ENCODE data around the gene GARNL3. TPM values are rescaled to one million over a fixed set of nuclear protein-coding genes. Genes with fewer than 3 reads are reported as not detected.

Gene GARNL3
- total RNA-seq, 1 donor from 2014 or later, result 32.0 TPM

DNA sequence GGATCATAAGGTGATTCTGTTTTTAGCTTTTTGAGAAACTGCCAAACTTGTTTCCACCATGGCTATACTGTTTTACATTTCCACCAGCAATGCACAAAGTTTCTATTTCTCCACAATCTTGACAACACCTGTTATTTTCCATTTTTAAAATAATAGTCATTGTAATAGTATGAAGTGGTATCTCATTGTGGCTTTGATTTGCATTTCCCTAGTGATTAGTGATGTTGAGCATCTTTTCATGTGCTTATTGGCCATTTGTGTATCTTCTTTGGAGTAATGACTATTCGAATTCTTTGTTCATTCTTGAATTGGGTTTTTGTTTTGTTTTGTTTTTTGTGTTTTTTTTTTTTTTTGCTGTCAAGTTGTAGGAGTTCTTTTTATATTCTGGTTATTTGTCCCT is 4.9 kb downstream of the GARNL3 start:
- Histone ChIP-seq H2AFZ (replicated peaks) (no peak overlapping the region), H3K4me1 (peaks cover 4% of the 10 kb centered on the region), H3K9ac (no peak overlapping the region), H3K9me3 (ENCODE audit: low read depth) (no peaks in the 10 kb centered on the region), H3K27ac (no peak overlapping the region), H3K4me3 (no peak overlapping the region), H4K20me1 (ENCODE audit: low read depth) (no peaks in the 10 kb centered on the region), H3K4me2 (no peak overlapping the region), H3F3A (ENCODE audit: low read depth) (no peaks in the 10 kb centered on the region), H3K27me3 (no peaks in the 10 kb centered on the region), H3K36me3 (no peaks in the 10 kb centered on the region), H3K79me2 (ENCODE audit: low read depth) (no peaks in the 10 kb centered on the region)
- DNase-seq (ENCODE audit: low spot score), result no peak
- peaks cover 3% of the 10 kb centered on the region for H3K36me3 Mint-ChIP-seq
- H3K27ac Mint-ChIP-seq, result no peak overlapping the region
- H3K4me1 Mint-ChIP-seq, result peaks cover 9% of the 10 kb centered on the region
- no peak overlapping the region for H3K4me3 Mint-ChIP-seq
- no peak for TF ChIP-seq EZH2 (IDR thresholded peaks at IDR 0.05)
- TF ChIP-seq EZH2phosphoT487 (IDR thresholded peaks at IDR 0.05), result no peak
- TF ChIP-seq, protein P1, sequence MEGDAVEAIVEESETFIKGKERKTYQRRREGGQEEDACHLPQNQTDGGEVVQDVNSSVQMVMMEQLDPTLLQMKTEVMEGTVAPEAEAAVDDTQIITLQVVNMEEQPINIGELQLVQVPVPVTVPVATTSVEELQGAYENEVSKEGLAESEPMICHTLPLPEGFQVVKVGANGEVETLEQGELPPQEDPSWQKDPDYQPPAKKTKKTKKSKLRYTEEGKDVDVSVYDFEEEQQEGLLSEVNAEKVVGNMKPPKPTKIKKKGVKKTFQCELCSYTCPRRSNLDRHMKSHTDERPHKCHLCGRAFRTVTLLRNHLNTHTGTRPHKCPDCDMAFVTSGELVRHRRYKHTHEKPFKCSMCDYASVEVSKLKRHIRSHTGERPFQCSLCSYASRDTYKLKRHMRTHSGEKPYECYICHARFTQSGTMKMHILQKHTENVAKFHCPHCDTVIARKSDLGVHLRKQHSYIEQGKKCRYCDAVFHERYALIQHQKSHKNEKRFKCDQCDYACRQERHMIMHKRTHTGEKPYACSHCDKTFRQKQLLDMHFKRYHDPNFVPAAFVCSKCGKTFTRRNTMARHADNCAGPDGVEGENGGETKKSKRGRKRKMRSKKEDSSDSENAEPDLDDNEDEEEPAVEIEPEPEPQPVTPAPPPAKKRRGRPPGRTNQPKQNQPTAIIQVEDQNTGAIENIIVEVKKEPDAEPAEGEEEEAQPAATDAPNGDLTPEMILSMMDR (IDR thresholded peaks at IDR 0.05), result no peak
- H3K27me3 Mint-ChIP-seq (ENCODE audit: insufficient read depth, low read depth), result no peaks in the 10 kb centered on the region
- no peaks in the 10 kb centered on the region for H3K9me3 Mint-ChIP-seq

DNA sequence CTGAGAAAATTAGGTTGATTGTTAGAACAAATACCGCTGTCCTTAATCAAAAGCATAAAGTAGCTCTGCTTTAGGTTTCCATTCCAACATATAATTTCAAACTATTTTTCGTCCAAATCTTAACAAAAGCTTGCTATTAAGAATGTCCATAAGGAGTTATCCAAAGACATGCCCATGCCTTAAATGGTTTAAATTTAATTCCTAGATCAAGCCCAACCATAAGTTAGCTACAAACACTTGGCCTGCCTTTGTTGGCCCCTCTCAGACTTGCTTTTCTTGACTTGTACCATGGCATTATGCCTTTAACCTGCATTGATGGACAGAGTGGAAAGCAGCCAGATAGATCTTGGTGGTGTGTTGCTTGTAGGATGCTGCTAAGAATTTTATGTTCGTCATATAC is 8.8 kb downstream of the GARNL3 start:
- no peak overlapping the region for H3K27ac ChIP-seq
- no peaks in the 10 kb centered on the region for H3F3A ChIP-seq (ENCODE audit: low read depth)
- Mint-ChIP-seq H3K4me1 (no peaks in the 10 kb centered on the region), H3K4me3 (no peak overlapping the region), H3K9me3 (no peaks in the 10 kb centered on the region), H3K27me3 (ENCODE audit: insufficient read depth, low read depth) (no peaks in the 10 kb centered on the region), H3K36me3 (peaks cover 3% of the 10 kb centered on the region), H3K27ac (no peak overlapping the region)
- no peaks in the 10 kb centered on the region for H4K20me1 ChIP-seq (ENCODE audit: low read depth)
- no peaks in the 10 kb centered on the region for H3K36me3 ChIP-seq
- DNase-seq (ENCODE audit: low spot score), result no peak
- H3K79me2 ChIP-seq (ENCODE audit: low read depth), result no peaks in the 10 kb centered on the region
- H3K9me3 ChIP-seq (ENCODE audit: low read depth), result no peaks in the 10 kb centered on the region
- TF ChIP-seq, protein P1 (IDR thresholded peaks at IDR 0.05), result no peak
- TF ChIP-seq EZH2phosphoT487 (IDR thresholded peaks at IDR 0.05) (no peak), EZH2 (IDR thresholded peaks at IDR 0.05) (no peak)
- no peak overlapping the region for H3K4me2 ChIP-seq
- H3K4me1 ChIP-seq, result no peaks in the 10 kb centered on the region
- no peak overlapping the region for H3K9ac ChIP-seq
- H3K27me3 ChIP-seq, result no peaks in the 10 kb centered on the region
- no peak overlapping the region for H3K4me3 ChIP-seq
- no peak overlapping the region for H2AFZ ChIP-seq (replicated peaks)

DNA sequence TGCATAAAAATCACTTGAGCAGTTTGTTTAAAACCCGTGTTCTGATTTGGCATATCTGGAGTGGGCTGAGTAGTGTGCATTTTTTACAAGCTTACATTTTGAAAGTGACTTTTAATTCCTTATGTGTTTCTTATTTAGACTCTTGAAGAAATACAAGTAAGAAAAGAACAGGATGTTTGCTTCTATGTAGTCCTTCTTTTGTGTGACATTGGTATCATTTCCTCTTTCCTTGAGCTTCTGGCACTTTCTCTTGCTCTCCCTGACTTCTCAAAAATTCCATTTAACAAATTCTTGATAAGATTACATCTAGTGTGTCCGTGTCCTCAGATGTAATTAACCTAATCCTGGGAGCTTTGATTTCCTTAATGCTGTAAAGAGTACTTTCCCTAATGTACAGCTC is 12.5 kb downstream of the GARNL3 start:
- no peak overlapping the region for H3K9ac ChIP-seq
- Mint-ChIP-seq H3K27ac (no peak overlapping the region), H3K4me3 (no peak overlapping the region), H3K4me1 (no peaks in the 10 kb centered on the region), H3K36me3 (no peaks in the 10 kb centered on the region), H3K9me3 (no peaks in the 10 kb centered on the region), H3K27me3 (ENCODE audit: insufficient read depth, low read depth) (no peaks in the 10 kb centered on the region)
- H3K4me1 ChIP-seq, result no peaks in the 10 kb centered on the region
- TF ChIP-seq, protein P1 (IDR thresholded peaks at IDR 0.05), result no peak
- no peak for TF ChIP-seq EZH2phosphoT487 (IDR thresholded peaks at IDR 0.05)
- TF ChIP-seq EZH2 (IDR thresholded peaks at IDR 0.05), result no peak
- no peak overlapping the region for H3K27ac ChIP-seq
- H3K27me3 ChIP-seq, result no peaks in the 10 kb centered on the region
- H3K36me3 ChIP-seq, result no peaks in the 10 kb centered on the region
- DNase-seq (ENCODE audit: low spot score), result no peak
- no peaks in the 10 kb centered on the region for H4K20me1 ChIP-seq (ENCODE audit: low read depth)
- no peaks in the 10 kb centered on the region for H3K79me2 ChIP-seq (ENCODE audit: low read depth)
- H3K4me2 ChIP-seq, result no peak overlapping the region
- H3K4me3 ChIP-seq, result no peak overlapping the region
- no peak overlapping the region for H2AFZ ChIP-seq (replicated peaks)
- H3F3A ChIP-seq (ENCODE audit: low read depth), result no peaks in the 10 kb centered on the region
- no peaks in the 10 kb centered on the region for H3K9me3 ChIP-seq (ENCODE audit: low read depth)
